ENCODE results near the gene POR. TPM values are rescaled to one million over a fixed set of nuclear protein-coding genes. Genes with fewer than 3 reads are reported as not detected.

Gene POR
- total and polyA plus RNA-seq, 2 of the 13 experiments (the other 11 are each of a cell fraction or from before 2014, with no cell fraction given): 145 to 266 TPM

DNA sequence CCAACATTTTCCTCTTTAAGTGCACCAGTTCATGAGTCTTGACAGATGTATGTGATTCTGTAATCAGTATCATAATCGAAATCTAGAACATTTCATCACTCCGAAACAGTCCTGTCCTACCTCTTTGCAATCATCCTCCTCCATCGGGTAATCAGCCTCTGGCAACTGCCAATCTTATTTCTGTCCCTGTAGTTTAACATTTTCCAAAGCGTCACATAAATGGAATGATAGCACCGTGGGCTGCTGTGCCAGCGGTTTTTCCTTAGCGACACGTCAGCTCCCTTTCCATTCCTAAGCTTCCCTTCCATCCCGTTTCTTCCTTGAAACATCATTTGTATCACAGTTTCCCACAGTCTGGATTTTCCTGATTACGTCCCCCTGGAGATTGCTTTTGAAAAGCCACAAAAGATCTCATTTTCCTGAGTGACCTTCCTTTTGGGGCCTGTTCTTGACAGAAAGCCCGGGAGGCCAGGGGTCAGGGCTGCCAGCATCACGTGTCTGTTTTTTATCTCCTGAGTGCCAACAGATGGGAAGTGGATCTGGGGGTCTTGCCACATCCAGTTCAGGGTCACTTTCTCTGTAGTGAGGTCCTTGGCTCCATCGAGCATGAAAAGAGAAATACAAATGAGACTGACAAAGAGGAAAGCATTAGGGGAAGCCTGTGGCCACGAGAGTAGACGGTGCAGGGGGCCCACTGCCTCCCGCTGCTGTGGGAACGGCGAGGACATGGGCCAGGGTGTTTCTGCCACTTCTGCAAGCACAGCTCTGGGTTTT lies 47.8 kb downstream of the POR start (continued):
- TF ChIP-seq HNF1A (IDR thresholded peaks at IDR 0.05; ENCODE audit: low read depth) (no peak), HNF1A (CRISPR knock-in tag; IDR thresholded peaks at IDR 0.05; ENCODE audit: borderline replicate concordance) (peak; percentile 81; the same call in 1 of the 2 replicates), ZBTB42 (CRISPR knock-in tag; IDR thresholded peaks at IDR 0.05) (no peak), ZNF747 (CRISPR knock-in tag; IDR thresholded peaks at IDR 0.05; ENCODE audit: borderline replicate concordance) (no peak), PRMT3 (CRISPR knock-in tag; IDR thresholded peaks at IDR 0.05; ENCODE audit: borderline replicate concordance, low read depth) (no peak; the same call in 1 of the 2 replicates), HMGA1 (CRISPR knock-in tag; conservative IDR thresholded peaks at IDR 0.05) (no peak), ZNF839 (CRISPR knock-in tag; IDR thresholded peaks at IDR 0.05; ENCODE audit: borderline replicate concordance) (no peak), ZNF660 (CRISPR knock-in tag; IDR thresholded peaks at IDR 0.05; ENCODE audit: borderline replicate concordance, low read depth) (no peak), MED13 (CRISPR knock-in tag; IDR thresholded peaks at IDR 0.05) (peak; percentile 78), HOXA3 (CRISPR knock-in tag; IDR thresholded peaks at IDR 0.05) (peak; percentile 43; the same call in 1 of the 2 replicates), SYNCRIP (IDR thresholded peaks at IDR 0.05; ENCODE audit: insufficient read depth, low read depth, low read length) (no peak), POLR2A (IDR thresholded peaks at IDR 0.05; ENCODE audit: insufficient read depth in 1 of 2, low read depth in 2 of 2, low read length in 2 of 2) (no peak), TARDBP (CRISPR knock-in tag; IDR thresholded peaks at IDR 0.05) (peak; percentile 83), ZNF432 (CRISPR knock-in tag; IDR thresholded peaks at IDR 0.05; ENCODE audit: borderline replicate concordance) (no peak), E2F5 (CRISPR knock-in tag; conservative IDR thresholded peaks at IDR 0.05) (no peak), ZNF317 (CRISPR knock-in tag; IDR thresholded peaks at IDR 0.05) (no peak), TAF15 (IDR thresholded peaks at IDR 0.05; ENCODE audit: low read depth, low read length, poor library complexity, severe bottlenecking) (no peak), ZNF777 (CRISPR knock-in tag; IDR thresholded peaks at IDR 0.05) (no peak), ZNF616 (CRISPR knock-in tag; IDR thresholded peaks at IDR 0.05; ENCODE audit: low read depth) (no peak), ZFP62 (CRISPR knock-in tag; IDR thresholded peaks at IDR 0.05) (no peak), ZNF879 (CRISPR knock-in tag; IDR thresholded peaks at IDR 0.05) (no peak), ZNF713 (CRISPR knock-in tag; IDR thresholded peaks at IDR 0.05) (no peak), RBFOX2 (IDR thresholded peaks at IDR 0.05; ENCODE audit: low read depth, low read length) (no peak), ZNF576 (CRISPR knock-in tag; IDR thresholded peaks at IDR 0.05) (no peak)
- TF ChIP-seq, protein P1, sequence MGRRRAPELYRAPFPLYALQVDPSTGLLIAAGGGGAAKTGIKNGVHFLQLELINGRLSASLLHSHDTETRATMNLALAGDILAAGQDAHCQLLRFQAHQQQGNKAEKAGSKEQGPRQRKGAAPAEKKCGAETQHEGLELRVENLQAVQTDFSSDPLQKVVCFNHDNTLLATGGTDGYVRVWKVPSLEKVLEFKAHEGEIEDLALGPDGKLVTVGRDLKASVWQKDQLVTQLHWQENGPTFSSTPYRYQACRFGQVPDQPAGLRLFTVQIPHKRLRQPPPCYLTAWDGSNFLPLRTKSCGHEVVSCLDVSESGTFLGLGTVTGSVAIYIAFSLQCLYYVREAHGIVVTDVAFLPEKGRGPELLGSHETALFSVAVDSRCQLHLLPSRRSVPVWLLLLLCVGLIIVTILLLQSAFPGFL (CRISPR knock-in tag; IDR thresholded peaks at IDR 0.05): no peak
